Measurements from ENCODE around the gene ZNF362.
"Not testable (repeated sequence)": the region's sequence is repeated elsewhere in the genome, so short reads cannot be mapped to it uniquely, and the experiment has no call there.

The ZNF362 gene

GRCh38 chr1:33256471-33257206 lies at the start of gene ZNF362:
Gene ZNF362, plus strand, starts transcription at chr1:33256492. Its CDS starts 14,083 bp downstream, at chr1:33270575.
- peak; percentile 42 for DNase-seq

DNA sequence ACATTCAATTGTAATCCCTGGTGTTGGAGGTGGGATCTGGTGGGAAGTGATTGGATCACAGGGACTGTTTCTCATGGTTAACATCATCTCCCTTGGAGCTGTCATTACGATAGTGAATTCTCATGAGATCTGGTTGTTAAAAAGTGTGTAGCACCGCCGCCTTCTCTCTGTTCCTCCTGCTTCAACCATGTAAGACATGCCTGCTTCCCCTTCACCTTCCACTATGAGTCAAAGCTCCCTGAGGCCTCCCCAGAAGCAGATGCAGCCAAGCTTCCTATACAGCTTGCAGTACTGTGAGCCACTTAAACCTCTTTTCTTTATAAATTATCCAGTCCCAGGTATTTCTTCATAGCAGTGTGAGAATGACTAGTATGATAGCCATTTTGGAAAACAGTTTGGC lies 44.3 kb upstream of the ZNF362 start:
- no peak for DNase-seq

- no peak for DNase-seq
Measured at GRCh38 chr1:33219886-33220661, 36.2 kb upstream of the ZNF362 start.

DNA sequence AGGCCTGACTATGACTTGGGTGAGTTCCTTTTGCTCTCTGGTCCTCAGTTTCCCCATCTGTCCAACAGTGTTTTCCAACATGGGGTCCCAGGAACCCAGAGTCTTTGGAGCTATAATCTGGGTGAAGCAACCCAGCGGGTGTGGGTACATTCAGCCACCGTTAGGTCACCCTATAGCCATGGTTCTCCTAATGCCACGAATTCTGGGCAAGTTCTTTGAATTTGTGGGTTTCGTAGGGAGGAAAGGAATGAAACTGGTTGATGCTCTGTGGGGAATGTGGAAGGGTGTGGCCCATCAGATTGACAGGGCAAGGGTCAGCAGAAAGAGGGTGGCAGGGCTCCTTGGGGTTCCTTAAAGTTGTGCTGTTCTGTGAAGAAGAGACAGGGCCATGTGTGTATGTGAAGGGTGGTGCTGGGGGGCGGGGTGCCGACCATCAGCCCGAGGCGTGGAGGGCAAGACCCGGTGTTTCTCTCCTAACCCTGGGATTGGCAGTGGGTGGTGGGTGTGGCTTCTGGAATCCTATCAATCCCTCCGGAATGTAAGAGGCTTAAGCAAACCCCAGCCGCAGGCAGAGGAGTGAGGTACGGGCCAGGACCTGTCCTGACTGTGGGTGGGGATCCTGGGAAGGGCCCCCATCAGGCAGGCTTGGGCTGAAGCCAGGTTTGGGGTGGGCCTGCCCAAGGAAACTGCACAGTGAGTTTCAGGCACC lies 35.5 kb upstream of the ZNF362 start:
- no peak for DNase-seq

- no peak for DNase-seq
Measured at GRCh38 chr1:33221385-33221758, 34.9 kb upstream of the ZNF362 start.

DNA sequence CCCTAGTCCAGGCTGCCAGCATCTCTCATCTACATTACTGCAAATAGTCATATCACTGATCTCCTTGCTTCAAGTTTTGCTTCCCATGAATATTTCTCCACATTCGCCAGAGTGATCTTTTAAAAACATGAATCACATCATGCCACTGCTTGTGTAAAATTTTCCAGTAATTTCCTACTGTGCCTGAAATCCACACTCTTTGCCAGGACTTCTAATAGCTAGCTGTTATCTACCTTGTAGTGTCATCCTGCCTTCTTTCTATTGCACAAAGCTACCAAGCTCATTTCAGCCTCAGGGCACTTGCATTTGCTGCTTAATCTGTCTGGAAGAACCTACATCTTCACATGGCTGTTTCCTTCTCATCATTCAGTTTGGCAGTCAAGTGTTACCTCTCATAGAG lies 33.9 kb upstream of the ZNF362 start:
- DNase-seq = no peak

GRCh38 chr1:33224166-33224707 lies 32.1 kb upstream of the ZNF362 start:
- DNase-seq = no peak

GRCh38 chr1:33225586-33225985 lies 30.7 kb upstream of the ZNF362 start:
- no peak for DNase-seq

DNA sequence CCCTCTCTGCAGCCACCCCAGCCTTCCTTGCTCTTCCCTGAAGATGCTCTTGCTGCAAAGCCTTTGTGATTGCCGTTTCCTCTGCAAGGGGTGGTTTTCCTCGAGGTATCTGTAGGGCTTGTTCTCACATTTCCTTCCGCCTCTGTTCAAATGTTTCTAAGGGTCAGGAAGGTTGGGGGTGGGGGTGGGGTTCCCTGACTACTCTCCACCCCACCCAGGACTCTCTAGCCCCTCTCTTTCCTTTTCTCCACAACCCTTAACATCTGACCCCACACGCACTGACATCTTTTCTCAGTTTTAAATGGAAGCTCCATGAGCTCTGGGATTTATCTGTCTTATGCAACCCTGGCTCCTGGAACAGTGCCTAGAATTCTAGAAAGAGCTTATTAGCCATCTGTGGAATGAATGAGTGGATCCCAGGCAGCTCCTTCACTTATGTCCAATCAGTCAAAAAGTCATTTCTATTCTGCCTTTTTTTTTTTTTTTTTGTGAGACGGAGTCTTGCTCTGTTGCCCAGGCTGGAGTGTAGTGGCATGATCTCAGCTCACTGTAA lies 27.3 kb upstream of the ZNF362 start:
- peak; percentile 9 for DNase-seq

DNA sequence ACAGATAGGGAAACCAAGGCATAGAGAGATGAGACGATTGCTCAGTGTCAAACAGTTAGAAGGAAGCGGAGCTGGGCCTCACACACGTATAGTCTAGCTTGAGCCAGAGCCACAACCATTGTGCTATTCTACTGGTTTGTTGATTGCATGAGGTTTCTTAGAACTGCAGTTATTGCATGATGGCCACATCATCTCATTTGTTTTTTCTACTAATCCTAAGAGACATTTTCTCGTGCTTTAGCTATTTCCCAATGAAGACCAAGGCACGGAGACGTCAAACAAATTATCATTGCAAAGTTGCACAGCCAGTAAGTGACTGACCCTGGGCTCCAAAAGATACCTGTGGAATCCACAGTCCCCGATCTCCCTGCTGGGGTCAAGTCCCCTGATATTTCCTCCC lies 25.1 kb upstream of the ZNF362 start:
- no peak for DNase-seq

DNA sequence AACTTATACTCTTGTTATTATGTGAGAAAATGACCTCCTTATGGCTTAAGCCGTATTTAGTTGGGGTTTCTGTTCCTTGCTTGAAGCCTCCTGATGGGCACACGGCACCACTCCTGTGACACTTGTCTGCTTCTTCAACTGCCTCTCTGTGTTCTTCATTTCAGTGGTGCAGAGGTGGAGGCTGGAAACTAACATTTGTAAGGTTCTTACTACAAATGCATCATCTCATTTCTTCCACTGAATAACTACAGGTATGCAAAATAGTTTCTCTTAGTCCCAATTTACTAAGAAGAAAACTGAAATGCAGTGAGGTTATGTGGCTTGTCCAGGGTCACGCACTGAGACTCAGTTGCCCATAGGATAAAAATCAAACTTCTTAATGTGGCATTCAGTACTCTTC lies 23.6 kb upstream of the ZNF362 start:
- no peak for DNase-seq

GRCh38 chr1:33234131-33234530 lies 22.2 kb upstream of the ZNF362 start:
- no peak for DNase-seq

GRCh38 chr1:33234588-33234990 lies 21.7 kb upstream of the ZNF362 start:
- DNase-seq = no peak

DNA sequence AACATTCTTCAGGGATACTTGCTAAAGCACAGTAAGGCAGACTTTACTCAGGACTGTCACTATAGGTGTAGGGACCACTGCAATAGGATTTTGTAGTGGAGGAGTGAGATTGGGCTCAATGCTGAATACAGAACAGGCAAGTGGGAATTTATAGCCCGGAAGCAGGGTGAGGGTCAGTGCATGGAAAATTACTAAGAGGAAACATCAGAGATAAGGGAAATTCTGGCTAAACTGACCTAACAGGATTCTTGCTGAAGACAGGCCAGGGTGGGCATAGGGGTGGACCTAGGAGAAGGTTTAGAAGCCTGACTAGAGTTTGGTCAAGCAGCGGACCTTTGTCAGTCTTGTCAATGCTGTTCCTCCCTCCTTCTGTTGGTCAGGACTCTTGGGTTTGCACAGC lies 20.8 kb upstream of the ZNF362 start:
- DNase-seq = no peak

DNA sequence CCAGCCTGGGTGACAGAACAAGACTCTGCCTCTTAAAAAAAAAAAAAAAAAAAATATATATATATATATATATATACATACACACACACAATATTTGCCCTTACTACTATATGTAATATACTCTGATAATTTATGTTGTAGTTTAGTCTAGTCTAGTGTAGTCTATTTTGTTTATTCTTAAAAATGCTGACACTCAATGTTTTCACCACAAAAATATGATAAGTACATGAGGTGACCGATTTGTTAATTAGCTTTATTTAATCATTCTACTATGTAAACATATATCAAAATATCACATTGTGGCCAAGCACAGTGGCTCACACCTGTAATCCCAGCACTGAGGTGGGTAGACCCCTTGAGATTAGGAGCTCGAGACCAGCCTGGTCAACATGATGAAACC lies 19.8 kb upstream of the ZNF362 start:
- DNase-seq = no peak

- DNase-seq = no peak
Measured at GRCh38 chr1:33237579-33237978, 18.7 kb upstream of the ZNF362 start.

DNA sequence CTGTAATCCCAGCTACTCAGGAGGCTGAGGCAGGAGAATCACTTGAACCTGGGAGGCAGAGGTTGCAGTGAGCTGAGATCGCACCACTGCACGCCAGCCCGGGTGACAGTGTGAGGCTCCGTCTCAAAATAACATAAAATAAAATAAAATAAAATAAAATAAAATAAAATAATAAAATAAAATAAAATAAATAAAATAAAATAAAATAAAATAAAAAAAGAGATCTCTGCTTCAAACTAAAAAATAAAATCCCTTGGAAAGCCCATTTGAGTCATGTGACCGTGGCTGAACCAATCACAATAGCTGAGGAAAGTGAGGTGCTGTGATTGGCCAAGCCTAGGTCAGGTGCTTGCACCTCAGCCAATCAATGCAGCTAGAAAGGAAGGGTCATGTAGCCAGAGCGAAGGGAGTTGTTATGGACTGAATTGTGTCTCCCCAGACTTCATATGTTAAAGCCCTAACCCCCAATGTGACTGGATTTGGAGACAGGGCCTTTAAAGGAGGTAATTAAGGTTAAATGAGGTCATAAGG lies 18.0 kb upstream of the ZNF362 start:
- DNase-seq = not testable (repeated sequence)

DNA sequence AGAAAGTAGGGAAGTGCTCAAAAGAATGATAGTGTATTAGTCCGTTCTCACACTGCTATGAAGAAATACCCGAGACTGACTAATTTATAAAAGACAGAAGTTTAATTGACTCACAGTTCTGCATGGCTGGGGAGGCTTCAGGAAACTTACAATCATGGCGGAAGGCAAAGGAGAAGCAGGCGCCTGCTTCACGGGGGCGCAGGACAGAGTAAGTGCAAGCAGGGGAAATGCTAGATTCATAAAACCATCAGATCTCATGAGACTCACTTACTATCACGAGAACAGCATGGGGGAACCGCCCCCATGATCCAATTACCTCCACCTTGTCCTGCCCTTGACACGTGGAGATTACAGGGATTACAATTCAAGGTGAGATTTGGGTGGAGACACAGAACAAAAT lies 16.9 kb upstream of the ZNF362 start:
- not testable (repeated sequence) for DNase-seq

DNA sequence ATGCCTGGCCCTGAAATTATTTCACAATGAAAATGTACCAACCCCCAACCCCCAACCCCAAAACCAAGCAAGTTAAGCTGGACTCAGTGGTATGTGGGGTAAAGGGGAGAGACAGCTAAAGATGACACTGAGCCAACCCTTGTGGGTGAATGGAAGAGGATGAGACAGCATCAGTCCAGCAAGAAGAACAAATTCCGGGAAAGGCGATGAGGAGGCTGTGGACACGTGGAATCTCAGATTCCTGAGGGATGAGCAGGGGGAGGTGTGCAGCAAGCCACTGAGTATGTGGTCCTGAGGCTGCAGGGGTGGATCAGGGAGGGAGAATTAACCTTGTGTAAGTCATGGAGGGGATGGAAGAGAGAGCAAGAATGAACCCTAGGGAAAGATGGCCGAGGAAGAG lies 14.4 kb upstream of the ZNF362 start:
- no peak for DNase-seq

DNA sequence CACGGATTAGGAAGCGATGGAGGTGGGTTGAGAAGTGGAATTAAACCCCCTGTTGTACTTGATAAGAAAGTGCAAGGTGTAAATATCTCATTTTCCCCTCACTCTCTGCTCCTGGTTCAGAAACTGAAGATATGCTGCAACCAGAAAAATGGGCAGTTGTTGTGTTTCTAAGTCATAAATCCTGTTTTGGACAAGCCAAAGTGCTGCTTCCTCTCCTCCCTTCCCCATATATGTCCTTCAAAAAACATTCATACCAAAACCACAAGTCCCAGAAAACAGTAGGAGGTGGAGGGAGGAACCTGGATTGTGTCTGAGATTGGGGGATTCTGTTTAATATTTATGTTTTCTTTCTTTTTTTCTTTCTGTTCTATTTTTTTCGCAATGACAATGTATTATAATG lies 13.6 kb upstream of the ZNF362 start:
- no peak for DNase-seq

DNA sequence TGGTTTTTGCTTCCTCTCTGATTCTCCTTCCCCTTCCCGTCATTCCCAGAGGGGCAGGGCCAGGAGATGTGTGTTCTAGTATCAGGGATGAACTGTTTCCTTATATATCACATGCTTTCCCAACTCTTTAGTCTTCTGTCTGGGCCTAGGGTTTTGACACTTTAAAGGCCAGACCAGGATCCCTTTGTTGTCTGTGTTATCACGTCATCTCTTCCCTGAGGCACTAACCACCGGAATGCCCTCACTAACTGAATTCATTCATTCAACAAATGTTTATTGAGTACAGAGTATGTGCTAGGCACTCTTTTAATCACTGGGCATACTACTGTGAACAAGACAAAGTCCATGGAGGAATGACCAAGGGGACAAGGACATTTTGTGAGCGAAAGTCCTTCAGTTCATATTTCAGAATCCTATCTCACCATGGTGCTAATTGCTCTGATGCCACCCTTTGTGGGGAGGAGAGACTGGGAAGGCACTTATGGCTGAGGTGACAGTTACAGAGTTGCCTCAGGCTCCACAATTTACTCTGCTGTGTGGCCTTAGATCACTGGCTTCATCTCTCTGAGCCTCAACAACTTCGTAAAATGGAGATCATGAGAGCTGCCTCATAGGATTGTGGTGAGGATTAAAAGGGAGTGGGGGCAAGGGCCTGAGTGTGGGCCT lies 12.0 kb upstream of the ZNF362 start:
- no peak for DNase-seq

- no peak for DNase-seq
Measured at GRCh38 chr1:33244809-33245186, 11.5 kb upstream of the ZNF362 start.

GRCh38 chr1:33246171-33246570 lies 10.1 kb upstream of the ZNF362 start:
- no peak for DNase-seq
